Measurements from ENCODE around the gene SFMBT1. TPM values are rescaled to one million over a fixed set of nuclear protein-coding genes. Genes with fewer than 3 reads are reported as not detected.

Gene SFMBT1
- total RNA-seq, 1 donor from 2014 or later, result 6.5 TPM

- DNase-seq, result no peak
- TF ChIP-seq, protein P1, sequence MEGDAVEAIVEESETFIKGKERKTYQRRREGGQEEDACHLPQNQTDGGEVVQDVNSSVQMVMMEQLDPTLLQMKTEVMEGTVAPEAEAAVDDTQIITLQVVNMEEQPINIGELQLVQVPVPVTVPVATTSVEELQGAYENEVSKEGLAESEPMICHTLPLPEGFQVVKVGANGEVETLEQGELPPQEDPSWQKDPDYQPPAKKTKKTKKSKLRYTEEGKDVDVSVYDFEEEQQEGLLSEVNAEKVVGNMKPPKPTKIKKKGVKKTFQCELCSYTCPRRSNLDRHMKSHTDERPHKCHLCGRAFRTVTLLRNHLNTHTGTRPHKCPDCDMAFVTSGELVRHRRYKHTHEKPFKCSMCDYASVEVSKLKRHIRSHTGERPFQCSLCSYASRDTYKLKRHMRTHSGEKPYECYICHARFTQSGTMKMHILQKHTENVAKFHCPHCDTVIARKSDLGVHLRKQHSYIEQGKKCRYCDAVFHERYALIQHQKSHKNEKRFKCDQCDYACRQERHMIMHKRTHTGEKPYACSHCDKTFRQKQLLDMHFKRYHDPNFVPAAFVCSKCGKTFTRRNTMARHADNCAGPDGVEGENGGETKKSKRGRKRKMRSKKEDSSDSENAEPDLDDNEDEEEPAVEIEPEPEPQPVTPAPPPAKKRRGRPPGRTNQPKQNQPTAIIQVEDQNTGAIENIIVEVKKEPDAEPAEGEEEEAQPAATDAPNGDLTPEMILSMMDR (IDR thresholded peaks at IDR 0.05; ENCODE audit: partially characterized antibody, unreplicated experiment), result no peak
- H3K9me3 Mint-ChIP-seq (ENCODE audit: unreplicated experiment), result no peaks in the 10 kb centered on the region
- no peak overlapping the region for H3K4me3 Mint-ChIP-seq (ENCODE audit: unreplicated experiment)
- H3K4me1 Mint-ChIP-seq (ENCODE audit: low read depth, unreplicated experiment), result no peaks in the 10 kb centered on the region
- no peaks in the 10 kb centered on the region for H3K36me3 Mint-ChIP-seq (ENCODE audit: unreplicated experiment)
- H3K27me3 Mint-ChIP-seq (ENCODE audit: unreplicated experiment), result peaks cover 2% of the 10 kb centered on the region
- H3K27ac Mint-ChIP-seq (ENCODE audit: unreplicated experiment), result no peak overlapping the region
These were observed 128.8 kb downstream of the SFMBT1 start for GRCh38 chr3:52917044-52917443.

GRCh38 chr3:52915294-52915693, 130.6 kb downstream of the SFMBT1 start:
- DNase-seq, result no peak
- TF ChIP-seq, protein P1 (IDR thresholded peaks at IDR 0.05; ENCODE audit: partially characterized antibody, unreplicated experiment), result no peak
- H3K4me1 Mint-ChIP-seq (ENCODE audit: low read depth, unreplicated experiment), result no peaks in the 10 kb centered on the region
- H3K9me3 Mint-ChIP-seq (ENCODE audit: unreplicated experiment), result no peaks in the 10 kb centered on the region
- H3K36me3 Mint-ChIP-seq (ENCODE audit: unreplicated experiment), result no peaks in the 10 kb centered on the region
- peaks cover 4% of the 10 kb centered on the region for H3K27me3 Mint-ChIP-seq (ENCODE audit: unreplicated experiment)
- H3K4me3 Mint-ChIP-seq (ENCODE audit: unreplicated experiment), result no peak overlapping the region
- H3K27ac Mint-ChIP-seq (ENCODE audit: unreplicated experiment), result no peak overlapping the region

- H3K27me3 Mint-ChIP-seq (ENCODE audit: unreplicated experiment), result peaks cover 4% of the 10 kb centered on the region
- no peaks in the 10 kb centered on the region for H3K36me3 Mint-ChIP-seq (ENCODE audit: unreplicated experiment)
- no peak overlapping the region for H3K4me3 Mint-ChIP-seq (ENCODE audit: unreplicated experiment)
- H3K27ac Mint-ChIP-seq (ENCODE audit: unreplicated experiment), result no peak overlapping the region
- H3K4me1 Mint-ChIP-seq (ENCODE audit: low read depth, unreplicated experiment), result no peaks in the 10 kb centered on the region
- H3K9me3 Mint-ChIP-seq (ENCODE audit: unreplicated experiment), result no peaks in the 10 kb centered on the region
- TF ChIP-seq, protein P1 (IDR thresholded peaks at IDR 0.05; ENCODE audit: partially characterized antibody, unreplicated experiment), result no peak
- no peak for DNase-seq
These were observed 132.8 kb downstream of the SFMBT1 start for GRCh38 chr3:52912885-52913731.

- H3K27me3 Mint-ChIP-seq (ENCODE audit: unreplicated experiment), result peaks cover 4% of the 10 kb centered on the region
- TF ChIP-seq, protein P1 (IDR thresholded peaks at IDR 0.05; ENCODE audit: partially characterized antibody, unreplicated experiment), result no peak
- no peaks in the 10 kb centered on the region for H3K4me1 Mint-ChIP-seq (ENCODE audit: low read depth, unreplicated experiment)
- no peaks in the 10 kb centered on the region for H3K9me3 Mint-ChIP-seq (ENCODE audit: unreplicated experiment)
- no peak for DNase-seq
- no peaks in the 10 kb centered on the region for H3K36me3 Mint-ChIP-seq (ENCODE audit: unreplicated experiment)
- no peak overlapping the region for H3K27ac Mint-ChIP-seq (ENCODE audit: unreplicated experiment)
- no peak overlapping the region for H3K4me3 Mint-ChIP-seq (ENCODE audit: unreplicated experiment)
These were observed 135.1 kb downstream of the SFMBT1 start for GRCh38 chr3:52910823-52911222.

GRCh38 chr3:52907497-52907896, 138.4 kb downstream of the SFMBT1 start:
- TF ChIP-seq, protein P1 (IDR thresholded peaks at IDR 0.05; ENCODE audit: partially characterized antibody, unreplicated experiment), result no peak
- no peaks in the 10 kb centered on the region for H3K9me3 Mint-ChIP-seq (ENCODE audit: unreplicated experiment)
- H3K27ac Mint-ChIP-seq (ENCODE audit: unreplicated experiment), result no peak overlapping the region
- H3K27me3 Mint-ChIP-seq (ENCODE audit: unreplicated experiment), result peaks cover 3% of the 10 kb centered on the region
- H3K4me3 Mint-ChIP-seq (ENCODE audit: unreplicated experiment), result no peak overlapping the region
- H3K36me3 Mint-ChIP-seq (ENCODE audit: unreplicated experiment), result no peaks in the 10 kb centered on the region
- H3K4me1 Mint-ChIP-seq (ENCODE audit: low read depth, unreplicated experiment), result no peaks in the 10 kb centered on the region
- no peak for DNase-seq

Data from glutamatergic neuron (in vitro differentiated cells).